ENCODE measurements around the gene LIN52.

DNA sequence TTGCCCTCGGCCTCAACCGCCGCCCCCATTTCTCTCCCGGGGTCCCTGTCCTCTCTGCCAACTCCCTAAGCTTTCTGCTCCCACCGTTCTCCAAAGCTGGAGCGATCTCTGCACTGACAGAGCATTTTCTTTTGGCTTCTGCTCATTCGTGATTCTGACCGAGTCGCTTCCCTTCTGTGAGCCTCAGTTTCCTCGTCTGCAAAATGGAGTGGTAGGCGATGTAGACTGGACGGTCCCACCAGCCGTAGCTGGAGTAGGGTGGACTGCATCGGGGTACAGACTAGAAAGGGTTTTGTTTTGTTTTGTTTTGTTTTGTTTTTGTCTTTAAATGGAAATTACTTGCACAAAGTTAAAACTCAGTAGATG lies 156.9 kb downstream of the LIN52 start:
- peak; percentile 96 for TF ChIP-seq EZH2 (IDR thresholded peaks at IDR 0.05; ENCODE audit: insufficient read depth, poor library complexity, severe bottlenecking)
- TF ChIP-seq EZH2phosphoT487 (IDR thresholded peaks at IDR 0.05; ENCODE audit: insufficient read depth, low read depth), result no peak; the same call in 1 of the 2 replicates
